H1 (cell line): ENCODE results near the gene LHFPL2. TPM values are rescaled to one million over a fixed set of nuclear protein-coding genes. Genes with fewer than 3 reads are reported as not detected.

Source experiments
- CTCF ChIA-PET: fragments of 300-600 bp; sonication (Branson Sonifier 250); formaldehyde crosslinking; loops from one replicate; lab custom pipeline; 2021; ENCODE audit not compliant: partially characterized antibody; lab: Charles Lee
- POLR2A ChIA-PET: fragments of 300-600 bp; sonication (Branson Sonifier 250); formaldehyde crosslinking; loops from one replicate; lab custom pipeline; 2021; ENCODE audit warnings: inconsistent platforms; ENCODE audit not compliant: partially characterized antibody; lab: Charles Lee
- DNase-seq, 2 experiments: peaks; one replicate each; pipeline versions ENCODE4 v3.0.0 to v3.0.0-alpha.2; 2010 to 2022; ENCODE audit warnings: low spot score in 2 of 2, low read depth in 1 of 2, mixed read lengths in 1 of 2
- FAIRE-seq: peaks from 2 replicates; lab custom pipeline; 2011; peaks lifted over from hg19 to GRCh38; lab: Jason Lieb, UNC
- H2AFZ ChIP-seq: 2 replicates; pipeline ENCODE4 v1.8.1; 2012; ENCODE audit warnings: low read length, inconsistent platforms
- H2AK5ac ChIP-seq: 2 replicates; pipeline ENCODE4 v1.6.1; 2013; ENCODE audit warnings: low read depth, low read length
- H2BK120ac ChIP-seq: replicated peaks from 2 replicates; pipeline ENCODE3; 2013; ENCODE audit warnings: low read depth, low read length, inconsistent platforms
- H2BK12ac ChIP-seq: 2 replicates; pipeline ENCODE4 v1.6.1; 2013; ENCODE audit warnings: low read depth, low read length
- H2BK15ac ChIP-seq: 2 replicates; pipeline ENCODE4 v1.6.1; 2013; ENCODE audit warnings: low read length
- H2BK20ac ChIP-seq: 2 replicates; pipeline ENCODE4 v1.6.1; 2013; ENCODE audit warnings: low read length
- H2BK5ac ChIP-seq: 2 replicates; pipeline ENCODE4 v1.6.1; 2013; ENCODE audit warnings: low read depth, low read length
- H3K14ac ChIP-seq: 2 replicates; pipeline ENCODE4 v1.6.1; 2013; ENCODE audit warnings: inconsistent platforms; ENCODE audit not compliant: insufficient read length
- H3K18ac ChIP-seq: 2 replicates; pipeline ENCODE4 v1.6.1; 2013; ENCODE audit warnings: low read length; ENCODE audit errors: extremely low read depth
- H3K23ac ChIP-seq: 2 replicates; pipeline ENCODE4 v1.6.1; 2013; ENCODE audit warnings: inconsistent platforms; ENCODE audit not compliant: insufficient read length
- H3K23me2 ChIP-seq: 2 replicates; pipeline ENCODE4 v1.6.1; 2013; ENCODE audit warnings: low read depth, low read length
- H3K27ac ChIP-seq: 2 replicates; pipeline ENCODE4 v1.6.1; 2011; ENCODE audit warnings: low read depth, low read length, inconsistent platforms
- H3K27me3 ChIP-seq, 4 experiments: replicated peaks in 1 of 4; 1 replicate in 1 of 4; 2 replicates in 3 of 4; pipeline versions ENCODE4 v1.6.1 to v1.8.1; 2011 to 2013; ENCODE audit warnings: low read length in 3 of 4, mild to moderate bottlenecking in 3 of 4, inconsistent platforms in 2 of 4, mixed read lengths in 2 of 4, moderate library complexity in 1 of 4; ENCODE audit not compliant: control insufficient read depth in 3 of 4, insufficient read depth in 3 of 4; ENCODE audit errors: extremely low read depth in 1 of 4
- H3K36me3 ChIP-seq, 4 experiments: 2 replicates each; pipeline versions ENCODE4 v1.6.1 to v1.8.1; 2011 to 2013; ENCODE audit warnings: mild to moderate bottlenecking in 4 of 4, low read length in 3 of 4, moderate library complexity in 2 of 4, control low read depth in 1 of 4, inconsistent platforms in 1 of 4; ENCODE audit not compliant: insufficient read depth in 4 of 4, control insufficient read depth in 2 of 4
- H3K4ac ChIP-seq: replicated peaks from 2 replicates; pipeline ENCODE3; 2013; ENCODE audit warnings: low read length, low read depth, mixed read lengths, inconsistent platforms; ENCODE audit not compliant: insufficient read length
- H3K4me1 ChIP-seq, 4 experiments: replicated peaks in 1 of 4; 1 replicate in 1 of 4; 2 replicates in 3 of 4; pipeline versions ENCODE4 v1.6.1 to v1.8.1; 2011 to 2013; ENCODE audit warnings: low read length in 3 of 4, inconsistent platforms in 2 of 4, mixed read lengths in 1 of 4; ENCODE audit not compliant: insufficient read depth in 4 of 4, control insufficient read depth in 3 of 4
- H3K4me2 ChIP-seq, 2 experiments: 2 replicates each; pipeline versions ENCODE4 v1.6.1 to v1.8.1; 2011 to 2013; ENCODE audit warnings: low read depth in 2 of 2, low read length in 2 of 2, control low read depth in 1 of 2, inconsistent platforms in 1 of 2, mild to moderate bottlenecking in 1 of 2; ENCODE audit not compliant: insufficient read depth in 1 of 2
- H3K4me3 ChIP-seq, 4 experiments: fragments of 200-600, 300-600 bp in 1 of 4; sonication (generic), shearing (Covaris generic), sonication (Bioruptor Twin) in 1 of 4; 2 replicates each; pipeline versions ENCODE4 v1.5.1 to v1.8.1; 2011 to 2016; ENCODE audit warnings: low read length in 4 of 4, low read depth in 3 of 4, control low read depth in 2 of 4, inconsistent platforms in 2 of 4, mild to moderate bottlenecking in 2 of 4, mixed read lengths in 1 of 4, moderate library complexity in 1 of 4; ENCODE audit not compliant: insufficient read depth in 2 of 4; ENCODE audit errors: extremely low read depth in 1 of 4
- H3K56ac ChIP-seq: replicated peaks from 2 replicates; pipeline ENCODE3; 2013; ENCODE audit warnings: low read depth, mild to moderate bottlenecking, mixed read lengths, low read length, inconsistent platforms; ENCODE audit not compliant: insufficient read length
- H3K79me1 ChIP-seq: 2 replicates; pipeline ENCODE4 v1.6.1; 2013; ENCODE audit warnings: low read depth, low read length, control low read depth
- H3K79me2 ChIP-seq, 2 experiments: 2 replicates each; pipeline versions ENCODE4 v1.6.1 to v1.8.1; 2012 to 2013; ENCODE audit warnings: low read length in 2 of 2, mild to moderate bottlenecking in 2 of 2, inconsistent platforms in 1 of 2; ENCODE audit not compliant: insufficient read depth in 2 of 2, control insufficient read depth in 1 of 2
- H3K9ac ChIP-seq, 4 experiments: replicated peaks in 1 of 4; 1 replicate in 1 of 4; 2 replicates in 3 of 4; pipeline versions ENCODE4 v1.6.1 to v1.8.1; 2011 to 2013; ENCODE audit warnings: low read depth in 3 of 4, low read length in 3 of 4, control low read depth in 2 of 4, mild to moderate bottlenecking in 2 of 4, moderate library complexity in 2 of 4, inconsistent platforms in 1 of 4; ENCODE audit errors: extremely low read depth in 1 of 4
- H3K9me3 ChIP-seq, 2 experiments: 2 replicates each; pipeline versions ENCODE4 v1.6.1 to v1.8.1; 2012 to 2013; ENCODE audit warnings: mild to moderate bottlenecking in 2 of 2, moderate library complexity in 2 of 2, control low read depth in 1 of 2, inconsistent platforms in 1 of 2, low read depth in 1 of 2, low read length in 1 of 2, mixed read lengths in 1 of 2; ENCODE audit not compliant: insufficient read depth in 2 of 2
- H4K20me1 ChIP-seq, 2 experiments: replicated peaks in 1 of 2; 2 replicates each; pipeline versions ENCODE3 to v1.8.1; 2011 to 2013; ENCODE audit warnings: inconsistent platforms in 2 of 2, low read length in 2 of 2, mild to moderate bottlenecking in 1 of 2; ENCODE audit not compliant: insufficient read depth in 2 of 2, control insufficient read depth in 1 of 2
- H4K5ac ChIP-seq: 2 replicates; pipeline ENCODE4 v1.6.1; 2013; ENCODE audit warnings: low read length, low read depth, mixed read lengths, inconsistent platforms; ENCODE audit not compliant: insufficient read length
- H4K8ac ChIP-seq: 2 replicates; pipeline ENCODE4 v1.8.0; 2013; ENCODE audit warnings: mild to moderate bottlenecking, moderate library complexity, low read length, inconsistent platforms; ENCODE audit not compliant: insufficient read depth; ENCODE audit errors: extremely low read depth
- H4K91ac ChIP-seq: replicated peaks from 2 replicates; pipeline ENCODE3; 2013; ENCODE audit warnings: low read length, mixed read lengths, inconsistent platforms; ENCODE audit not compliant: insufficient read length
- ATF2 ChIP-seq: IDR thresholded peaks from 2 replicates; pipeline ENCODE4 v1.6.1; 2012; ENCODE audit warnings: low read length, inconsistent platforms
- CBX8 ChIP-seq: fragments of 300-800, 300-1000 bp; sonication (generic); IDR thresholded peaks from 2 replicates; pipeline ENCODE4 v1.7.1; 2016; ENCODE audit warnings: low read depth, low read length, borderline replicate concordance
- FOSL1 ChIP-seq: IDR thresholded peaks from 2 replicates; pipeline ENCODE4 v1.6.1; 2011; ENCODE audit warnings: mild to moderate bottlenecking, low read depth, low read length, moderate library complexity; ENCODE audit not compliant: insufficient read depth
- HDAC6 ChIP-seq: IDR thresholded peaks from one replicate; pipeline ENCODE4 v1.7.1; 2012; ENCODE audit warnings: low read depth, mild to moderate bottlenecking, inconsistent platforms, low read length, moderate library complexity
- KDM4A ChIP-seq: IDR thresholded peaks from one replicate; pipeline ENCODE4 v1.7.1; 2012; ENCODE audit warnings: low read depth, mild to moderate bottlenecking, moderate library complexity, low read length, inconsistent platforms; ENCODE audit not compliant: severe bottlenecking
- NRF1 ChIP-seq: IDR thresholded peaks from 2 replicates; pipeline ENCODE4 v1.6.1; 2011; ENCODE audit warnings: mild to moderate bottlenecking, low read depth, low read length, improper control_type of control experiment
- SIN3A ChIP-seq, 2 experiments: IDR thresholded peaks in 1 of 2; conservative IDR thresholded peaks in 1 of 2; 2 replicates each; pipeline ENCODE4 v1.6.1; 2011 to 2012; ENCODE audit warnings: low read length in 2 of 2, improper control_type of control experiment in 1 of 2, low read depth in 1 of 2, mild to moderate bottlenecking in 1 of 2
- TAF1 ChIP-seq: IDR thresholded peaks from 2 replicates; pipeline ENCODE4 v1.6.1; 2011; ENCODE audit warnings: mild to moderate bottlenecking, low read depth, low read length
- TEAD4 ChIP-seq: IDR thresholded peaks from 2 replicates; pipeline ENCODE4 v1.6.1; 2012; ENCODE audit warnings: low read depth, low read length, inconsistent platforms, mixed read lengths
- ZNF274 ChIP-seq: IDR thresholded peaks from 2 replicates; pipeline ENCODE4 v1.7.0; 2012; ENCODE audit warnings: low read length, borderline replicate concordance; ENCODE audit errors: extremely low read depth
- WGBS, 2 experiments: shearing (Covaris generic) in 1 of 2; methylation state at CpG; one replicate each; pipeline versions ENCODE4 v1.1.6 to v1.1.7; 2013 to 2015; ENCODE audit warnings: low lambda C conversion rate in 2 of 2, mixed read lengths in 2 of 2, inconsistent platforms in 1 of 2, low coverage in 1 of 2, missing lambda C conversion rate in 1 of 2; ENCODE audit not compliant: insufficient replicate concordance in 2 of 2, insufficient coverage in 1 of 2, insufficient read length in 1 of 2; ENCODE audit errors: extremely low coverage in 1 of 2, missing lambda C conversion rate in 1 of 2; 5-methylcytosine and 5-hydroxymethylcytosine counted together
- polyA plus RNA-seq, 7 experiments: library from polyadenylated mRNA; depleted of rRNA in 3 of 7; stranded (reverse) in 5 of 7; unstranded in 2 of 7; fragments of >200 nt in 5 of 7; fragments of 200-250 nt in 2 of 7; gene quantifications; 1 replicate in 5 of 7; 2 replicates in 1 of 7; 4 replicates in 1 of 7; pipeline versions ENCODE4 v1.2.1 to v1.2.3, GENCODE V29; 2011 to 2013; ENCODE audit warnings: missing spikeins in 2 of 7, mixed read lengths in 2 of 7
- total RNA-seq: library from RNA; stranded (reverse); fragmentation: NEBNext Ultra II Directional; extraction: Animal tissue kit (Norgen Biotek cat#: 25700); gene quantifications from 2 replicates; pipeline ENCODE4 v1.2.1, GENCODE V29; 2021

The LHFPL2 gene
- total and polyA plus RNA-seq, 2 of the 8 experiments (the other 6 are each of a cell fraction or from before 2014, with no cell fraction given), result 9.6 to 43.0 TPM

GRCh38 chr5:78669331-78669730 is 20.8 kb upstream of the LHFPL2 start:
- CTCF ChIA-PET, result interaction anchor here (0.7 to 0.9 kb wide), 2 partner anchors 11 to 92 kb away, joined by 3 to 5 read pairs; no protein-coding TSS in a partner anchor
- no peaks in the 10 kb centered on the region for H3K79me1 ChIP-seq

More at GRCh38 chr5:78669331-78669730, 20.8 kb upstream of the LHFPL2 start:
- Histone ChIP-seq H2BK5ac (no peak overlapping the region), H3K4me1 (peaks cover 0 to 2% (median 0%) of the 10 kb centered on the region in 4 experiments; a peak in 1 of 7 replicates), H3K4me2 (no peak overlapping the region), H2BK15ac (no peak overlapping the region), H3K79me2 (no peaks in the 10 kb centered on the region), H3K27me3 (no peaks in the 10 kb centered on the region), H3K9me3 (no peaks in the 10 kb centered on the region), H3K27ac (no peak overlapping the region), H4K91ac (no peak overlapping the region), H3K14ac (no peak overlapping the region), H4K5ac (no peak overlapping the region), H4K20me1 (no peaks in the 10 kb centered on the region), H3K23me2 (no peaks in the 10 kb centered on the region), H3K56ac (no peak overlapping the region), H2BK20ac (no peak overlapping the region), H2BK120ac (no peak overlapping the region), H3K4ac (no peak overlapping the region), H2BK12ac (no peak overlapping the region), H3K9ac (no peak overlapping the region), H3K36me3 (no peaks in the 10 kb centered on the region), H3K18ac (no peak overlapping the region), H3K4me3 (no peak overlapping the region), H3K23ac (no peak overlapping the region), H2AK5ac (no peak overlapping the region), H4K8ac (no peak overlapping the region), H2AFZ (no peak overlapping the region)
- WGBS, 2 experiments, result 96% methylated on average over 4 of the region's 4 CpGs; no CpG with 5 or more reads in 1 of the 2 experiments
- POLR2A ChIA-PET, result no interaction called here
- DNase-seq, result no peak
- FAIRE-seq, result no peak
- TF ChIP-seq HDAC6, result no peak
- no peak for TF ChIP-seq FOSL1
- TF ChIP-seq ATF2, result no peak
- no peak for TF ChIP-seq NRF1
- TF ChIP-seq TAF1, result no peak
- TF ChIP-seq CBX8, result no peak
- no peak for TF ChIP-seq ZNF274
- no peak for TF ChIP-seq SIN3A (conservative IDR thresholded peaks at IDR 0.05 in 1 of 2, IDR thresholded peaks at IDR 0.05 in 1 of 2; ENCODE audit: low read depth in 1 of 2, low read length in 2 of 2)
- TF ChIP-seq TEAD4, result no peak
- no peak for TF ChIP-seq KDM4A
